Hepatocyte (in vitro differentiated cells): Measurements from ENCODE around the gene ASIP. TPM values are rescaled to one million over a fixed set of nuclear protein-coding genes. Genes with fewer than 3 reads are reported as not detected.
"Not testable (repeated sequence)": the region's sequence is repeated elsewhere in the genome, so short reads cannot be mapped to it uniquely, and the experiment has no call there.

Source experiments
- DNase-seq: peaks from one replicate; pipeline ENCODE4 v3.0.0-alpha.2; 2016; ENCODE audit warnings: low spot score
- H2AFZ ChIP-seq: fragments of 200-600 bp; sonication (generic); 2 replicates; pipeline ENCODE4 v1.6.0; 2016; ENCODE audit warnings: antibody characterized with exemption, mild to moderate bottlenecking
- H3K27ac ChIP-seq: fragments of 200-600 bp; sonication (generic); 2 replicates; pipeline ENCODE4 v1.5.1; 2016; ENCODE audit warnings: mild to moderate bottlenecking
- H3K27me3 ChIP-seq: fragments of 200-600 bp; sonication (generic); 2 replicates; pipeline ENCODE4 v1.6.1; 2016
- H3K36me3 ChIP-seq: fragments of 200-600 bp; sonication (generic); replicated peaks from 2 replicates; pipeline ENCODE4 v1.5.1; 2016; ENCODE audit warnings: low read depth; ENCODE audit not compliant: insufficient read depth
- H3K4me1 ChIP-seq: fragments of 200-600 bp; sonication (generic); 2 replicates; pipeline ENCODE4 v1.5.1; 2016; ENCODE audit warnings: mild to moderate bottlenecking, moderate library complexity; ENCODE audit not compliant: insufficient read depth
- H3K4me2 ChIP-seq: fragments of 200-600 bp; sonication (generic); 2 replicates; pipeline ENCODE4 v1.6.0; 2016
- H3K4me3 ChIP-seq: fragments of 200-600 bp; sonication (generic); 2 replicates; pipeline ENCODE4 v1.5.1; 2016; ENCODE audit warnings: mild to moderate bottlenecking
- H3K79me2 ChIP-seq: fragments of 200-600 bp; sonication (generic); 2 replicates; pipeline ENCODE4 v1.6.0; 2017; ENCODE audit warnings: mild to moderate bottlenecking
- H3K9me2 ChIP-seq: fragments of 200-600 bp; sonication (generic); replicated peaks from 2 replicates; pipeline ENCODE4 v1.6.0; 2017; ENCODE audit warnings: mild to moderate bottlenecking; ENCODE audit not compliant: insufficient read depth
- H3K9me3 ChIP-seq: fragments of 200-600 bp; sonication (generic); 2 replicates; pipeline ENCODE4 v1.5.1; 2016; ENCODE audit warnings: low read depth, mild to moderate bottlenecking
- H4K20me1 ChIP-seq: fragments of 200-600 bp; sonication (generic); 2 replicates; pipeline ENCODE4 v1.6.0; 2016; ENCODE audit warnings: mild to moderate bottlenecking; ENCODE audit not compliant: insufficient read depth, poor library complexity, severe bottlenecking
- CTCF ChIP-seq: fragments of 200-600 bp; sonication (generic); IDR thresholded peaks from 2 replicates; pipeline ENCODE4 v1.5.1; 2016; ENCODE audit warnings: antibody characterized with exemption, mild to moderate bottlenecking; ENCODE audit not compliant: poor library complexity
- EZH2 ChIP-seq: fragments of 200-600 bp; sonication (generic); IDR thresholded peaks from 2 replicates; pipeline ENCODE4 v1.6.1; 2016; ENCODE audit warnings: antibody characterized with exemption, mild to moderate bottlenecking, borderline replicate concordance
- EZH2phosphoT487 ChIP-seq: fragments of 200-600 bp; sonication (generic); IDR thresholded peaks from one replicate; pipeline ENCODE4 v1.6.1; 2018; ENCODE audit warnings: antibody characterized with exemption, mild to moderate bottlenecking, low read depth, moderate library complexity; ENCODE audit not compliant: unreplicated experiment, severe bottlenecking
- WGBS: methylation state at CpG from one replicate; pipeline ENCODE4 v1.1.6; 2016; ENCODE audit warnings: low lambda C conversion rate; ENCODE audit errors: missing lambda C conversion rate; 5-methylcytosine and 5-hydroxymethylcytosine counted together
- polyA plus RNA-seq: library from polyadenylated mRNA; unstranded; fragments of >200 nt; fragmentation: Nextera tagmentation; extraction: Ambion mirVana; gene quantifications from 2 replicates; pipeline ENCODE4 v1.2.1, GENCODE V29; 2016
- total RNA-seq: library from RNA; depleted of rRNA; stranded (reverse); fragments of >200 nt; gene quantifications from 2 replicates; pipeline ENCODE4 v1.2.3, GENCODE V29; 2014

ASIP gene
- total and polyA plus RNA-seq, 2 experiments from 2014 or later: 3.3 TPM; not detected in 1

DNA sequence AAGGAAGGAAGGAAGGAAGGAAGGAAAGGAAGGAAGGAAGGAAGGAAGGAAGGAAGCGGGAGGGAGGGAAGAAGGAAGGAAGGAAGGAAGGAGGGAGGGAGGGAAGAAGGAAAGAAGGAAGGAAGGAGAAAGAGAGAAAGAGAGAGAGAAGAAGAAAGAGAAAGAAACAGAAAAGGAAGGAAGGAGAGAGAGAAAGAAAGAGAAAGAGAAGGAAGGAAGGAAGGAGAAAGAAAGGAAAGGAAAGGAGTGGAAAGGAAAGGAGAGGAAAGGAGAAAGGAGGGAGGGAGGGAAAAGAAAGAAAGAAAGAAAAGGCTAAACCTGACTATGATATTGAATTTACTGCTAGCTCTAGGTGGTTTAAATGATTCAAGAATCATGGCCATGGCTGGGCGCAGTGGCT is 5.3 kb upstream of the ASIP start:
- H3K9me2 ChIP-seq: no peaks in the 10 kb centered on the region
- H3K9me3 ChIP-seq: no peaks in the 10 kb centered on the region
- H3K27me3 ChIP-seq: no peaks in the 10 kb centered on the region
- H4K20me1 ChIP-seq: no peaks in the 10 kb centered on the region
- no peak overlapping the region for H3K27ac ChIP-seq
- H3K4me3 ChIP-seq: no peak overlapping the region
- 100% methylated on average over 1 of the region's 2 CpGs for WGBS
- H3K79me2 ChIP-seq: no peaks in the 10 kb centered on the region
- H3K4me2 ChIP-seq: no peak overlapping the region
- no peak for DNase-seq
- no peak overlapping the region for H2AFZ ChIP-seq
- no peak for TF ChIP-seq EZH2
- no peaks in the 10 kb centered on the region for H3K36me3 ChIP-seq
- no peaks in the 10 kb centered on the region for H3K4me1 ChIP-seq

GRCh38 chr20:34237942-34238341 is 3.3 kb upstream of the ASIP start:
- Histone ChIP-seq H3K36me3 (no peaks in the 10 kb centered on the region), H3K79me2 (no peaks in the 10 kb centered on the region)
- 92% methylated on average over 2 of the region's 2 CpGs for WGBS

DNA sequence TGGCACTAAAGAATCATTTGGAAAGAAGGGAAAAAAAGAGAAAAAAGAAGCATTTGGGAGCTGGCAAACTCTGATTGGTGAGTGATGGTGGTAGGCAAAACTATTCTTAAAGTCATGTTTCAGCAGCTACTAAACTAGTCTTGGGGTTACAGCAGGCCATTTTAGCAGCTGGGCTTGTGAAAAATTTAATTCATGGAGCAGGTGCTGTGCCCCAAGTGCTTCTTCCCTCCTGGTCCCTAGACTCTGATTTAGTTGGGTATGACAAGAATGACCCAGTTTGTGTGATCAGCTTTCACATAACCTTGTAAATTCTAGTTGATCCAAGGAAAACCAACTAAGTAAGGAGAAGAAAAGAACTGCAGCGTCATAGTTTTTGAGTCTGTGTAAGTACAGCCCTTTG is 1.1 kb upstream of the ASIP start:
- no peaks in the 10 kb centered on the region for H3K4me1 ChIP-seq
- H3K36me3 ChIP-seq: no peaks in the 10 kb centered on the region
- H3K9me2 ChIP-seq: no peaks in the 10 kb centered on the region
- no peak overlapping the region for H3K27ac ChIP-seq
- no peaks in the 10 kb centered on the region for H3K27me3 ChIP-seq
- H3K79me2 ChIP-seq: no peaks in the 10 kb centered on the region
- TF ChIP-seq EZH2: no peak
- no peak for TF ChIP-seq CTCF
- 93% methylated on average over 1 of the region's 1 CpG for WGBS
- H3K4me2 ChIP-seq: no peak overlapping the region
- DNase-seq: no peak
- H3K4me3 ChIP-seq: no peak overlapping the region
- no peaks in the 10 kb centered on the region for H3K9me3 ChIP-seq
- H2AFZ ChIP-seq: no peak overlapping the region
- H4K20me1 ChIP-seq: no peaks in the 10 kb centered on the region

More at GRCh38 chr20:34237942-34238341, 3.3 kb upstream of the ASIP start:
- no peak overlapping the region for H2AFZ ChIP-seq
- no peak overlapping the region for H3K4me3 ChIP-seq
- no peak overlapping the region for H3K4me2 ChIP-seq
- no peaks in the 10 kb centered on the region for H3K9me3 ChIP-seq
- H3K9me2 ChIP-seq: no peaks in the 10 kb centered on the region
- H3K27me3 ChIP-seq: no peaks in the 10 kb centered on the region
- no peaks in the 10 kb centered on the region for H3K4me1 ChIP-seq
- no peaks in the 10 kb centered on the region for H4K20me1 ChIP-seq
- TF ChIP-seq EZH2phosphoT487 (no peak), CTCF (no peak), EZH2 (no peak)
- DNase-seq: no peak
- no peak overlapping the region for H3K27ac ChIP-seq

GRCh38 chr20:34242015-34242414 is 792 bp downstream of the ASIP start:
- not testable (repeated sequence) for H3K27me3 ChIP-seq, H3K79me2 ChIP-seq, DNase-seq, H3K9me3 ChIP-seq, H3K4me1 ChIP-seq, H4K20me1 ChIP-seq, H3K4me3 ChIP-seq, H3K36me3 ChIP-seq, H3K9me2 ChIP-seq, H3K4me2 ChIP-seq, H3K27ac ChIP-seq, H2AFZ ChIP-seq
- 87% methylated on average over 4 of the region's 4 CpGs for WGBS

DNA sequence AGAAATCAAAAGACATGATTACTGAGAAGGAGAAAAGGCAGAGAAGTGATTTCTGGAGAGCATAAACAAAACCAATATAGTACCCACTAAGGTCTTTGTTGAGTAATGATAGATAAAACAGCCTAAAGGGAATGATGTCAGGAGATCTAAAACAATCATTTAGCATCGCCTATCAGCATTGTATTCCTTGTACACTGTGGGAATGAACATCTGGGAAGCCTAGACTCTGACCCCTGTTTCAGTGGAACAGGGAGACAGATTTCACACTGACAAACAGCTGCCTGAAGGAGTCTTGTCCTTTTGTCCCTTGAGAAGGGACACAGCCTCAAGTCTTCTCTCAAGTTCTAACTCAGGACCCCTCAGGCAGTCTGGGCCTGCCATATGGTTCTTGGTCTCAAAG is 1.7 kb downstream of the ASIP start:
- H3K9me2 ChIP-seq: no peaks in the 10 kb centered on the region
- no peaks in the 10 kb centered on the region for H4K20me1 ChIP-seq
- H3K9me3 ChIP-seq: no peaks in the 10 kb centered on the region
- TF ChIP-seq EZH2 (no peak), EZH2phosphoT487 (no peak), CTCF (no peak)
- H3K79me2 ChIP-seq: no peaks in the 10 kb centered on the region
- no peaks in the 10 kb centered on the region for H3K4me1 ChIP-seq
- no peaks in the 10 kb centered on the region for H3K36me3 ChIP-seq
- H3K27ac ChIP-seq: no peak overlapping the region
- no peak for DNase-seq
- H2AFZ ChIP-seq: no peak overlapping the region
- WGBS: 62% methylated on average over 1 of the region's 1 CpG
- H3K4me3 ChIP-seq: no peak overlapping the region
- H3K4me2 ChIP-seq: no peak overlapping the region
- H3K27me3 ChIP-seq: no peaks in the 10 kb centered on the region
